ENCODE measurements around the gene RHEX. TPM values are rescaled to one million over a fixed set of nuclear protein-coding genes. Genes with fewer than 3 reads are reported as not detected.

Gene RHEX
- total RNA-seq, 2 experiments from 2014 or later = not detected

- Histone ChIP-seq H3K27me3 (ENCODE audit: control insufficient read depth in 1 of 2, insufficient read depth in 2 of 2, low read length in 2 of 2) (peaks cover 20 to 42% of the 10 kb centered on the region in 2 experiments), H3K27ac (ENCODE audit: low read depth in 1 of 2, low read length in 2 of 2) (no peak overlapping the region), H3K36me3 (ENCODE audit: insufficient read depth, low read length) (no peaks in the 10 kb centered on the region), H3K9me3 (ENCODE audit: control insufficient read depth in 1 of 2, insufficient read depth in 1 of 2, low read length in 2 of 2) (peaks cover 7 to 17% of the 10 kb centered on the region in 2 experiments), H3K4me1 (ENCODE audit: insufficient read depth, low read length) (peaks cover 10% of the 10 kb centered on the region), H3K4me3 (ENCODE audit: low read length) (no peak overlapping the region)
- POLR2A ChIA-PET = no interaction called here
- Mint-ChIP-seq H3K9me3 (peaks cover 3% of the 10 kb centered on the region), H3K27ac (no peak overlapping the region), H3K4me3 (no peak overlapping the region), H3K36me3 (ENCODE audit: low read depth) (no peaks in the 10 kb centered on the region), H3K4me1 (ENCODE audit: low read depth) (no peaks in the 10 kb centered on the region), H3K27me3 (peaks cover 66% of the 10 kb centered on the region)
- ATAC-seq (ENCODE audit: poor library complexity) (no peak), DNase-seq (no peak)
- intact Hi-C loops (cut with DNase I, micrococcal nuclease) = no loop called here
- CTCF ChIA-PET = no interaction called here
- no peak for TF ChIP-seq CTCF (IDR thresholded peaks at IDR 0.05)
Observed at GRCh38 chr1:206121269-206121668, 68.3 kb downstream of the RHEX start.

GRCh38 chr1:206122686-206123085, 69.7 kb downstream of the RHEX start:
- Mint-ChIP-seq H3K27ac (no peak overlapping the region), H3K27me3 (peaks cover 67% of the 10 kb centered on the region), H3K9me3 (peaks cover 3% of the 10 kb centered on the region), H3K4me1 (ENCODE audit: low read depth) (no peaks in the 10 kb centered on the region), H3K4me3 (no peak overlapping the region), H3K36me3 (ENCODE audit: low read depth) (no peaks in the 10 kb centered on the region)
- peaks cover 0 to 17% of the 10 kb centered on the region in 2 experiments for H3K9me3 ChIP-seq (ENCODE audit: control insufficient read depth in 1 of 2, insufficient read depth in 1 of 2, low read length in 2 of 2)
- intact Hi-C loops (cut with DNase I, micrococcal nuclease) = no loop called here
- H3K27ac ChIP-seq (ENCODE audit: low read depth in 1 of 2, low read length in 2 of 2) = no peak overlapping the region
- no peak for TF ChIP-seq CTCF (IDR thresholded peaks at IDR 0.05)
- ChIA-PET CTCF (no interaction called here), POLR2A (no interaction called here)
- no peak overlapping the region for H3K4me3 ChIP-seq (ENCODE audit: low read length)
- no peak for DNase-seq
- no peak for ATAC-seq (ENCODE audit: poor library complexity)
- no peaks in the 10 kb centered on the region for H3K36me3 ChIP-seq (ENCODE audit: insufficient read depth, low read length)
- peaks cover 3% of the 10 kb centered on the region for H3K4me1 ChIP-seq (ENCODE audit: insufficient read depth, low read length)
- peaks cover 12 to 31% of the 10 kb centered on the region in 2 experiments for H3K27me3 ChIP-seq (ENCODE audit: control insufficient read depth in 1 of 2, insufficient read depth in 2 of 2, low read length in 2 of 2)

GRCh38 chr1:206125346-206125745, 72.4 kb downstream of the RHEX start:
- no peak for ATAC-seq (ENCODE audit: poor library complexity)
- intact Hi-C loops (cut with DNase I, micrococcal nuclease) = no loop called here
- no peak overlapping the region for H3K27ac ChIP-seq (ENCODE audit: low read depth in 1 of 2, low read length in 2 of 2)
- H3K4me1 ChIP-seq (ENCODE audit: insufficient read depth, low read length) = no peaks in the 10 kb centered on the region
- peaks cover 3 to 27% of the 10 kb centered on the region in 2 experiments for H3K27me3 ChIP-seq (ENCODE audit: control insufficient read depth in 1 of 2, insufficient read depth in 2 of 2, low read length in 2 of 2)
- peaks cover 58% of the 10 kb centered on the region for H3K27me3 Mint-ChIP-seq
- H3K36me3 Mint-ChIP-seq (ENCODE audit: low read depth) = no peaks in the 10 kb centered on the region
- no peak overlapping the region for H3K27ac Mint-ChIP-seq
- H3K4me3 ChIP-seq (ENCODE audit: low read length) = no peak overlapping the region
- H3K4me3 Mint-ChIP-seq = no peak overlapping the region
- H3K9me3 ChIP-seq (ENCODE audit: control insufficient read depth in 1 of 2, insufficient read depth in 1 of 2, low read length in 2 of 2) = peaks cover 0 to 17% of the 10 kb centered on the region in 2 experiments
- H3K4me1 Mint-ChIP-seq (ENCODE audit: low read depth) = no peaks in the 10 kb centered on the region
- no peak for TF ChIP-seq CTCF (IDR thresholded peaks at IDR 0.05)
- H3K36me3 ChIP-seq (ENCODE audit: insufficient read depth, low read length) = no peaks in the 10 kb centered on the region
- POLR2A ChIA-PET = no interaction called here
- DNase-seq = no peak
- peaks cover 2% of the 10 kb centered on the region for H3K9me3 Mint-ChIP-seq
- CTCF ChIA-PET = no interaction called here
